ENCODE results near the gene CYLD. TPM values are rescaled to one million over a fixed set of nuclear protein-coding genes. Genes with fewer than 3 reads are reported as not detected.

The CYLD gene
- polyA plus RNA-seq, 1 donor, result 18.4 TPM

DNA sequence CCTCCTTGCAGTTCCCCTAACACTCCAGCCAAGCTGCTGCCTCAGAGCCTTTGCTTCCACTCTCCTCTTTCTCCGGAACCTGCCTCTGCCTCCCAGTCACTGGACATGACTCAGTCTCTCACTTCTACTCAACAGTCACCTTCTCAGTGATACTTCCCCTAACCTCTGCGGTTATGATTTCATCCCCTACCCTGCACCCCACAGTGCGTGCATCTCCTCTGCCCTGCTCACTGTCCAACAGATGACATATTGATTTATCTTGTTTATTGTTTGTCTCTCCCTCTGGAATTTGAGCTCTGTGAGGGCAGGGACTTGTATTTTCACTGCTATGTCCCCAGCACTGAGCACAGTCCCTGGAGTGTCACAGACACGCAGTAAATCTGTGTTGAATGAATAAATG lies 100.7 kb downstream of the CYLD start:
- Histone ChIP-seq H3K4me3 (ENCODE audit: low read length) (no peak overlapping the region), H3K27ac (ENCODE audit: low read length) (no peak overlapping the region), H3K27me3 (ENCODE audit: control insufficient read depth, insufficient read depth, low read length) (peaks cover 24% of the 10 kb centered on the region), H3K9me3 (ENCODE audit: control insufficient read depth, low read depth, low read length) (no peaks in the 10 kb centered on the region), H3K36me3 (ENCODE audit: control insufficient read depth, insufficient read depth, low read length) (no peaks in the 10 kb centered on the region), H3K4me1 (ENCODE audit: control insufficient read depth, insufficient read depth, low read length) (no peaks in the 10 kb centered on the region)
- DNase-seq, result no peak
- WGBS (ENCODE audit: insufficient coverage, low lambda C conversion rate), result 100% methylated on average over 1 of the region's 4 CpGs

DNA sequence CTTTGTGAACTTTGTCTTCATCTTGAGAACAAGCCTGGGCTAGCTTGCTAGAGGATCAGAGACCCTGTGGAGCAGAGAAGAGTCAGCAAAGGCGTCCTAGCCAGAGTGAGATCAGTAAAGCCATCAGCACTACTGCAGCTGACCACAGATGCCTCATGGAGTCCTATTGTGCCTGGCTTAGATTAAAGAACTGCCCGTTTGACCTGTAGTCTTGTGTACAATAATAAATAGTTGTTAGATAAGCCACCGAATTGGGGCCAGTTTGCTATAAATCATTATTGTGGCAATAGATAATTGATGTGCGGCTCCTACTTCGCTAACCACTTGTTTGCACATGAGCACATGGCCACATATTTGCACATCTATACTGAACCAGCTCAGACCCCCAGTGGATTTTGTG lies 103.0 kb downstream of the CYLD start:
- no peaks in the 10 kb centered on the region for H3K9me3 ChIP-seq (ENCODE audit: control insufficient read depth, low read depth, low read length)
- H3K4me3 ChIP-seq (ENCODE audit: low read length), result no peak overlapping the region
- no peaks in the 10 kb centered on the region for H3K4me1 ChIP-seq (ENCODE audit: control insufficient read depth, insufficient read depth, low read length)
- H3K27ac ChIP-seq (ENCODE audit: low read length), result no peak overlapping the region
- no peaks in the 10 kb centered on the region for H3K36me3 ChIP-seq (ENCODE audit: control insufficient read depth, insufficient read depth, low read length)
- peaks cover 23% of the 10 kb centered on the region for H3K27me3 ChIP-seq (ENCODE audit: control insufficient read depth, insufficient read depth, low read length)
- no peak for DNase-seq
- no CpG with 5 or more reads among the region's 5 CpGs for WGBS (ENCODE audit: insufficient coverage, low lambda C conversion rate)

DNA sequence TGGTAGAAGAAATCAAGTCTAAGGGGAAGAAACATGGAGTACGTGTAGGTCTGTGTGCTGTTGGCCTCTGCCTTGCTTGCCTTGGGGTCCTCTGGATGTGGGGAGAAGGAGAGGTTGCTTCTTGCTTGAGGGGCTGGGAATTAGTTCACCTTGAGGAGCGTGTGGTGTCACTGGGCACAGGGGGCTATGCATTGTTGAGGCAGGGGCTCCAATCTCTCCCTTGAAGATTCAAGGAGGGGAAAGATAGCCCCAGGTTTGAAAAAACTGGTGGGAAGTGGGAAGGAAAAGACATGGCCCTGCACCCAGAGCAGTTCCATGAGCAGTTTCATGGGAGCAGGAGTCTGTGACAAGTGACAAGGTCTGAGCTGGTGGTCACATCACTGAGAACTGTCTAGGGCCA lies 103.4 kb downstream of the CYLD start:
- Histone ChIP-seq H3K27ac (ENCODE audit: low read length) (no peak overlapping the region), H3K9me3 (ENCODE audit: control insufficient read depth, low read depth, low read length) (no peaks in the 10 kb centered on the region), H3K4me3 (ENCODE audit: low read length) (no peak overlapping the region), H3K27me3 (ENCODE audit: control insufficient read depth, insufficient read depth, low read length) (peaks cover 19% of the 10 kb centered on the region), H3K36me3 (ENCODE audit: control insufficient read depth, insufficient read depth, low read length) (no peaks in the 10 kb centered on the region), H3K4me1 (ENCODE audit: control insufficient read depth, insufficient read depth, low read length) (no peaks in the 10 kb centered on the region)
- WGBS (ENCODE audit: insufficient coverage, low lambda C conversion rate), result no CpG with 5 or more reads among the region's 2 CpGs
- DNase-seq, result no peak

DNA sequence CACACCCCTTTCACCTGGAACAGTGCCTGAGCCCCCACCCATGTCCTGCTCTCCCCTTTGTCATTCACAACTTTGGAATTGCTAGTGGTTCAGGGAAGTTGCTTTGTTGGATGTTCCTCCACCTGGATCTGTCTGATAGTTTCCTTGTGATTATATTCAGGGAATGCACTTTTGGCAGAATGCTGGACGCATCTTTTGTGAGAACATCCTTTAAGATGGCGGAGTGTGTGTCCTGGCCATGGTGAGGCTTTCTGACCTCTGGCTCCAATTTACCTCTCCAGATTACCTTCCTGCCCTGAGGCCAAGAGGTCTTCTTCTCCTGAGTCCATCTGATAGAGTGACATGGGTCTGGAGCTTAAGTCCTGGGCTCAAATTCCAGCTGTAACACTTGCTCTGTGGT lies 104.6 kb downstream of the CYLD start:
- Histone ChIP-seq H3K4me1 (ENCODE audit: control insufficient read depth, insufficient read depth, low read length) (no peaks in the 10 kb centered on the region), H3K36me3 (ENCODE audit: control insufficient read depth, insufficient read depth, low read length) (no peaks in the 10 kb centered on the region), H3K9me3 (ENCODE audit: control insufficient read depth, low read depth, low read length) (no peaks in the 10 kb centered on the region), H3K27me3 (ENCODE audit: control insufficient read depth, insufficient read depth, low read length) (peaks cover 9% of the 10 kb centered on the region), H3K27ac (ENCODE audit: low read length) (no peak overlapping the region), H3K4me3 (ENCODE audit: low read length) (no peak overlapping the region)
- WGBS (ENCODE audit: insufficient coverage, low lambda C conversion rate), result no CpG with 5 or more reads among the region's 2 CpGs
- no peak for DNase-seq

DNA sequence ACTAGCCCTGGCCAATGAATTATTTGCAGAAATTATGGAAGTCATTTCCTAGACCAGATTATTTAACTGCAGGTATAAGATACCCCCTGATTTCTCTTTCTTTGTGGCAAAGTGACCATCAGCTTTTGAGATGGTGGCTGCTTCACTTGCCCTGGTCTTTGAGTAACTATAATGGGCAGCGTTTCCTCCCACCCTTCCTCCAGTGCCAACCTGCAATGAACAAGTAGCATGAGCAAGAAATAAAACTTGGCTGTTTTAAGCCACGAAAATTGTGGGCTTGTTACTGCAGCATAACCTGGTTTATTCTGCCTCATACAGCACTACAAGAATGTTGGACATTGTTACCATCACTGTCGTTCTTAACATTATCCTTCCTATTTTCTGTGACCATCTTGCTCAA lies 105.3 kb downstream of the CYLD start:
- no peaks in the 10 kb centered on the region for H3K4me1 ChIP-seq (ENCODE audit: control insufficient read depth, insufficient read depth, low read length)
- H3K27ac ChIP-seq (ENCODE audit: low read length), result no peak overlapping the region
- WGBS (ENCODE audit: insufficient coverage, low lambda C conversion rate), result 100% methylated on average over 1 of the region's 3 CpGs
- H3K4me3 ChIP-seq (ENCODE audit: low read length), result no peak overlapping the region
- DNase-seq, result no peak
- H3K27me3 ChIP-seq (ENCODE audit: control insufficient read depth, insufficient read depth, low read length), result peaks cover 5% of the 10 kb centered on the region
- H3K36me3 ChIP-seq (ENCODE audit: control insufficient read depth, insufficient read depth, low read length), result no peaks in the 10 kb centered on the region
- H3K9me3 ChIP-seq (ENCODE audit: control insufficient read depth, low read depth, low read length), result no peaks in the 10 kb centered on the region

DNA sequence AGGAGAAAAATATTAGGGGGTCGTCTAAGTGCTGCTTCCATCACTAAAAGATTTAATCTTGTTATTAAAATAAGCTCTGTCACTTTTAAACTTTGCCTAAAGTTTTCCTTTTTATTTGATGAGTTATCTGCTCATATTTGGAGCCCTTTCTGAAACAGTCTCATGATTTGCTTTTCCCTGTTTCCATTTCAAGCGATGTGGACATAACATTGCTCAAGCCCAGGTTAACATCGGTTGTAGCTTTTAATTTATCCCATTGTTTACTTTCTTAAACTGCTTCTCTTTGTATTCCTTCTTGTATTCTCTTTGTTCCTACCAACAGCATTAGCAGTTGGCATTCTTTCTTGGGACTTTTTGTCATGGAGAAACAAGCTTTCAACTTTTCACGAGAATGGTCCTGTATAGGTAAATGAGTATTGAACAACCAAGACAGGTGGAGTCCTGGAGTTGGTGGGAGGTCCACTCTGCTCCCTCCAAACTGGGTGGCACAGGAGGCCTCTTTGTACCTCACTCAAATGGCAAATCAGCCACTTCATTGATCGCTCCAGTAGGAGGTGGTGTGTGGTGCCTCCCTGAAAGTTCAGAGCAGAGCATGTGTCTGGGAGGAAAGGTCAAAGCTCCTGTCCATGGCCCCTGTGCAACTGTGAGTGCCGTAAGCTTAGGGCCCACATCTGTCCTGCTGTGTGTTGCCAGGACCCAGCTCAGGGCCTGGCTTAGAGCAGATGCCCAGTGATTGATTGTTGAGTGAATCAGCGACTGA lies 107.0 kb downstream of the CYLD start:
- no peaks in the 10 kb centered on the region for H3K9me3 ChIP-seq (ENCODE audit: control insufficient read depth, low read depth, low read length)
- DNase-seq, result no peak
- peaks cover 3% of the 10 kb centered on the region for H3K27me3 ChIP-seq (ENCODE audit: control insufficient read depth, insufficient read depth, low read length)
- no peaks in the 10 kb centered on the region for H3K36me3 ChIP-seq (ENCODE audit: control insufficient read depth, insufficient read depth, low read length)
- H3K4me1 ChIP-seq (ENCODE audit: control insufficient read depth, insufficient read depth, low read length), result no peaks in the 10 kb centered on the region
- WGBS (ENCODE audit: insufficient coverage, low lambda C conversion rate), result no CpG with 5 or more reads among the region's 7 CpGs
- H3K4me3 ChIP-seq (ENCODE audit: low read length), result no peak overlapping the region
- no peak overlapping the region for H3K27ac ChIP-seq (ENCODE audit: low read length)

Other genes starting within 250 kb of the CYLD start
- gene NKD1, start 193.7 kb upstream of the CYLD start, polyA plus RNA-seq, result 5.3 TPM
- 2.1 TPM for gene SNX20, start 60.8 kb upstream of the CYLD start, polyA plus RNA-seq
- 0.67 TPM for gene NOD2, start 48.5 kb upstream of the CYLD start, polyA plus RNA-seq